Smooth muscle cell (in vitro differentiated cells): ENCODE data around the gene COL7A1. TPM values are rescaled to one million over a fixed set of nuclear protein-coding genes. Genes with fewer than 3 reads are reported as not detected.
"Not testable (repeated sequence)": the region's sequence is repeated elsewhere in the genome, so short reads cannot be mapped to it uniquely, and the experiment has no call there.

Source experiments
- DNase-seq: peaks from one replicate; lab custom pipeline; 2025; ENCODE audit not compliant: unreplicated experiment; lab: John Stamatoyannopoulos, UW
- H2AFZ ChIP-seq: fragments of 200-600 bp; sonication (generic); 2 replicates; pipeline ENCODE4 v1.6.0; 2016; ENCODE audit warnings: antibody characterized with exemption, low read depth, mild to moderate bottlenecking
- H3F3A ChIP-seq: fragments of 200-600 bp; sonication (generic); 2 replicates; pipeline ENCODE4 v1.6.0; 2017; ENCODE audit warnings: antibody characterized with exemption, low read depth
- H3K27ac ChIP-seq: fragments of 200-600 bp; sonication (generic); 2 replicates; pipeline ENCODE4 v1.5.1; 2016; ENCODE audit warnings: low read depth, mild to moderate bottlenecking
- H3K27me3 ChIP-seq: fragments of 200-600 bp; sonication (generic); 2 replicates; pipeline ENCODE4 v1.6.1; 2016; ENCODE audit warnings: low read depth, mild to moderate bottlenecking
- H3K36me3 ChIP-seq: fragments of 200-600 bp; sonication (generic); 2 replicates; pipeline ENCODE4 v1.5.1; 2016; ENCODE audit warnings: low read depth
- H3K4me1 ChIP-seq: fragments of 200-600 bp; sonication (generic); 2 replicates; pipeline ENCODE4 v1.5.1; 2016; ENCODE audit warnings: low read depth
- H3K4me2 ChIP-seq: fragments of 200-600 bp; sonication (generic); 2 replicates; pipeline ENCODE4 v1.6.0; 2016; ENCODE audit warnings: mild to moderate bottlenecking
- H3K4me3 ChIP-seq: fragments of 200-600 bp; sonication (generic); 2 replicates; pipeline ENCODE4 v1.5.1; 2016; ENCODE audit warnings: mild to moderate bottlenecking
- H3K79me2 ChIP-seq: fragments of 200-600 bp; sonication (generic); 2 replicates; pipeline ENCODE4 v1.6.0; 2016; ENCODE audit warnings: low read depth, mild to moderate bottlenecking
- H3K9ac ChIP-seq: fragments of 200-600 bp; sonication (generic); 2 replicates; pipeline ENCODE4 v1.6.0; 2016; ENCODE audit warnings: low read depth
- H3K9me3 ChIP-seq: fragments of 200-600 bp; sonication (generic); replicated peaks from 2 replicates; pipeline ENCODE4 v1.5.1; 2016; ENCODE audit warnings: low read depth
- H4K20me1 ChIP-seq: fragments of 200-600 bp; sonication (generic); 2 replicates; pipeline ENCODE4 v1.6.0; 2016; ENCODE audit warnings: low read depth
- CTCF ChIP-seq: fragments of 200-600 bp; sonication (generic); IDR thresholded peaks from 2 replicates; pipeline ENCODE4 v1.5.1; 2017; ENCODE audit warnings: borderline replicate concordance, mild to moderate bottlenecking, antibody characterized with exemption; ENCODE audit not compliant: insufficient read depth, poor library complexity, severe bottlenecking
- WGBS: methylation state at CpG from one replicate; pipeline ENCODE4 v1.1.7; 2016; ENCODE audit warnings: low lambda C conversion rate; 5-methylcytosine and 5-hydroxymethylcytosine counted together
- polyA plus RNA-seq: library from polyadenylated mRNA; unstranded; fragments of >200 nt; fragmentation: Nextera tagmentation; extraction: Ambion mirVana; gene quantifications from 2 replicates; pipeline ENCODE4 v1.2.1, GENCODE V29; 2016
- total RNA-seq: library from RNA; depleted of rRNA; stranded (reverse); fragments of >200 nt; gene quantifications from 2 replicates; pipeline ENCODE4 v1.2.3, GENCODE V29; 2014

COL7A1 gene
- total and polyA plus RNA-seq, 2 experiments from 2014 or later = 57.3 to 80.7 TPM

GRCh38 chr3:48532271-48532976 lies 62.7 kb downstream of the COL7A1 start:
- H3K4me3 ChIP-seq = no peak overlapping the region
- TF ChIP-seq CTCF = no peak
- WGBS = 97% methylated on average over 6 of the region's 6 CpGs
- H3K36me3 ChIP-seq = peaks cover 29% of the 10 kb centered on the region
- no peak overlapping the region for H2AFZ ChIP-seq
- H3F3A ChIP-seq = no peaks in the 10 kb centered on the region
- H3K9me3 ChIP-seq = no peaks in the 10 kb centered on the region
- H3K79me2 ChIP-seq = no peaks in the 10 kb centered on the region
- H3K27me3 ChIP-seq = no peaks in the 10 kb centered on the region
- DNase-seq = no peak
- peaks cover 67% of the 10 kb centered on the region for H4K20me1 ChIP-seq
- H3K4me1 ChIP-seq = no peaks in the 10 kb centered on the region
- H3K9ac ChIP-seq = no peak overlapping the region
- no peak overlapping the region for H3K27ac ChIP-seq
- H3K4me2 ChIP-seq = no peak overlapping the region

DNA sequence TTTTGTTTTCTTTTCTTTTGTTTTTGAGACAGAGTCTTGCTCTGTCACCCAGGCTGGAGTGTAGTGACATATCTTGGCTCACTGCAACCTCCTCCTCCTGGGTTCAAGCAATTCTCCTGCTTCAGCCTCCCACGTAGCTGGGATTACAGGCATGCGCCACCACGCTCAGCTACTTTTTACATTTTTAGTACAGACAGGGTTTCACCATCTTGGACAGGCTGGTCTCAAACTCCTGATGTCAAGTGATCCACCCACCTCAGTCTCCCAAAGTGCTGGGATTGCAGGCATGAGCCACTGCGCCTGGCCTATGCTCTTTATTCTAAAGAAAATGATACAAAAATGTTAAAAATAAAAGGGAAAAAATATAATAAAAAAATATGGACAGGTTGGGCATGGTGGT lies 64.4 kb downstream of the COL7A1 start:
- not testable (repeated sequence) for H3F3A ChIP-seq, DNase-seq, H3K27me3 ChIP-seq, H3K4me2 ChIP-seq, H3K4me1 ChIP-seq, H3K4me3 ChIP-seq, H3K9ac ChIP-seq, H3K79me2 ChIP-seq, H3K27ac ChIP-seq, H3K9me3 ChIP-seq, H2AFZ ChIP-seq
- Histone ChIP-seq H3K36me3 (peaks cover 29% of the 10 kb centered on the region), H4K20me1 (peaks cover 52% of the 10 kb centered on the region)
- WGBS = 96% methylated on average over 4 of the region's 4 CpGs

DNA sequence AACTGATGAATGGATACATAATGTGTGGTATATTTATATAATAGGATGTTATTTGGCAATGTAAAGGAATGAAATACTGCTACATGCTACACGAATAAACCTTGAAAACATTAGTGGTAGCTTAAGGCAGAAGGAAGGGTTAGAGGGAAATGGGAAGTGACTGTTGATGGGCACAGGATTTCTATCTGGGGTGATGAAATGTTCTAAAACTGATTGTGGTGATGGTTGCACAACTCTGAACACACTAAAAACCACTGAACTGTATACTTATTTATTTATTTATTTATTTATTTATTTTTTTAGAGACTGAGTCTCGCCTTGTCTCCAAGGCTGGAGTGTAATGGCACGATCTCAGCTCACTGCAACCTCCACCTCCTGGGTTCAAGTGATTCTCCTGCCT lies 66.4 kb downstream of the COL7A1 start:
- 97% methylated on average over 3 of the region's 3 CpGs for WGBS
- DNase-seq = no peak

GRCh38 chr3:48528048-48528447 lies 67.1 kb downstream of the COL7A1 start:
- 97% methylated on average over 9 of the region's 9 CpGs for WGBS
- Histone ChIP-seq H3F3A (no peaks in the 10 kb centered on the region), H4K20me1 (peaks cover 30% of the 10 kb centered on the region), H3K27me3 (no peaks in the 10 kb centered on the region), H3K36me3 (peaks cover 18% of the 10 kb centered on the region), H3K4me2 (no peak overlapping the region), H3K9ac (no peak overlapping the region), H3K4me1 (no peaks in the 10 kb centered on the region), H3K79me2 (no peaks in the 10 kb centered on the region), H2AFZ (no peak overlapping the region), H3K4me3 (no peak overlapping the region), H3K27ac (no peak overlapping the region), H3K9me3 (no peaks in the 10 kb centered on the region)
- DNase-seq = no peak
- TF ChIP-seq CTCF = no peak

More for the DNA sequence above, 66.4 kb downstream of the COL7A1 start:
- Histone ChIP-seq H3K27ac (no peak overlapping the region), H3F3A (no peaks in the 10 kb centered on the region), H4K20me1 (peaks cover 37% of the 10 kb centered on the region), H3K79me2 (no peaks in the 10 kb centered on the region), H3K9me3 (no peaks in the 10 kb centered on the region), H3K36me3 (peaks cover 23% of the 10 kb centered on the region), H2AFZ (no peak overlapping the region), H3K4me1 (no peaks in the 10 kb centered on the region), H3K9ac (no peak overlapping the region), H3K27me3 (no peaks in the 10 kb centered on the region), H3K4me2 (no peak overlapping the region), H3K4me3 (no peak overlapping the region)
- TF ChIP-seq CTCF = no peak
